ENCODE results near the gene AQP10.

GRCh38 chr1:154290921-154291320, 30.0 kb upstream of the AQP10 start:
- TF ChIP-seq CTCF (IDR thresholded peaks at IDR 0.05) (no peak), POLR2A (IDR thresholded peaks at IDR 0.05) (no peak)
